Activated CD4-positive, alpha-beta T cell treated with anti-CD3 and anti-CD28 coated beads, Interleukin-2, amount 10 ng/mL, durations not matched to agents 7 days and 5 days (primary cell): ENCODE results near the gene PFDN6. TPM values are rescaled to one million over a fixed set of nuclear protein-coding genes. Genes with fewer than 3 reads are reported as not detected.

ENCODE experiments used
- CTCF ChIA-PET: fragments of 350-600 bp; sonication (Branson Sonifier 250); formaldehyde crosslinking; loops from one replicate; lab custom pipeline; 2021; ENCODE audit warnings: antibody characterized with exemption; lab: Charles Lee
- POLR2A ChIA-PET: fragments of 350-600 bp; sonication (Branson Sonifier 250); formaldehyde crosslinking; loops from one replicate; lab custom pipeline; 2021; ENCODE audit warnings: antibody characterized with exemption; lab: Charles Lee
- DNase-seq: peaks from one replicate; pipeline ENCODE4 v3.0.0-alpha.2; 2020
- H3K27ac Mint-ChIP-seq: one replicate; pipeline ENCODE4 v1.8.0; 2021; ENCODE audit warnings: mild to moderate bottlenecking, moderate library complexity, mixed read lengths
- H3K27me3 Mint-ChIP-seq: one replicate; pipeline ENCODE4 v1.8.0; 2021; ENCODE audit warnings: mixed read lengths
- H3K36me3 Mint-ChIP-seq: one replicate; pipeline ENCODE4 v1.8.0; 2021; ENCODE audit warnings: low read depth, mixed read lengths
- H3K4me1 Mint-ChIP-seq: one replicate; pipeline ENCODE4 v1.8.0; 2021; ENCODE audit warnings: mixed read lengths
- H3K4me3 Mint-ChIP-seq: one replicate; pipeline ENCODE4 v1.8.0; 2021; ENCODE audit warnings: mild to moderate bottlenecking, moderate library complexity, mixed read lengths
- H3K9me3 Mint-ChIP-seq: one replicate; pipeline ENCODE4 v1.8.0; 2021; ENCODE audit warnings: mixed read lengths
- total RNA-seq, 2 experiments: library from RNA; stranded (reverse); gene quantifications; one replicate each; pipeline ENCODE4 v1.2.3, GENCODE V29; 2021

Gene PFDN6
- total RNA-seq, 2 experiments from 2014 or later: 57.0 to 67.2 TPM

DNA sequence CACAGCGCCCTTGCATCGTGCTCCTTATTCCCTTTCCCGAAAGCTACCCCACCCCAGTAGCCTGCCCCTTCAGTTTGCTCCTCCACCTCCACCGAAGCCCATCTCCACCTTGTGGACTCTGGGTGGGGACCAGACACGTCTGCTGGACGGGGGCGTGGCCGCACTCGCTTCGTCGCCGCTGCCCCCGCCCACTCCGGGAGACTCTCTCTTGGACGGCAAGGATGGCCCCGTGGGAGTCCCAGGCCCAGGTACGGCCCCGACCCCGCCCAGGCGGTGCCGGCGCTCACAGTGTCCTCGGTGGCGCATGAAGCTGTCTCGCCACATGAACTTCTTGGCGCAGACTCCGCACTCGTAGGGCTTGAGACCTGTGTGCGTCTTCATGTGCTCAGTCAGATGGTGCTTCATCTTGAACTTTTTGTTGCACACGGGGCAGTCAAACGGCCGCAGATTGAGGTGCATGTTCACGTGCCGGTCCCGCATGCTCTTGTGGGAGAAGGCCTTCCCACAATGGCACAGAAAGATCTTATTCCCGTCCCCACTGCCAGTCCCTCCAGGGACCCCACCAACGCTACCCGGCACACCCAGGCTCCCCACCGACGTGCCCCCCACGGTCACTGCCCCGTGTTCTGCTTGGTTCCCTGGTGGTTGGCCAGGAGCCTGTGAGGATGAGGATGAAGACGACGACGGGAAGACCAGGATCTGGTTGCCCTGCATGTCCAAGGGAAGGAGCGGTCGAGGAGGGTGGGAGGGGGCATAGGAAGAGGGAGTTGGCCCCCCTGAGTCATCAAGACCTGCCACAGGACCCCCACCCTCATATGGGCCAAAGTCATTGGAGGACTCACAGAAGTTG is 25.8 kb downstream of the PFDN6 start:
- Mint-ChIP-seq H3K4me1 (peaks cover 70% of the 10 kb centered on the region), H3K4me3 (peak overlapping the region; percentile 99), H3K36me3 (peaks cover 58% of the 10 kb centered on the region), H3K27ac (peak overlapping the region; percentile 96), H3K27me3 (no peaks in the 10 kb centered on the region), H3K9me3 (no peaks in the 10 kb centered on the region)
- DNase-seq: no peak
- CTCF ChIA-PET: interaction anchor here (2.4 kb wide), 1 partner anchor 16 kb away, joined by 5 read pairs; the partner anchor contains the start of gene RGL2
- POLR2A ChIA-PET: no interaction called here

DNA sequence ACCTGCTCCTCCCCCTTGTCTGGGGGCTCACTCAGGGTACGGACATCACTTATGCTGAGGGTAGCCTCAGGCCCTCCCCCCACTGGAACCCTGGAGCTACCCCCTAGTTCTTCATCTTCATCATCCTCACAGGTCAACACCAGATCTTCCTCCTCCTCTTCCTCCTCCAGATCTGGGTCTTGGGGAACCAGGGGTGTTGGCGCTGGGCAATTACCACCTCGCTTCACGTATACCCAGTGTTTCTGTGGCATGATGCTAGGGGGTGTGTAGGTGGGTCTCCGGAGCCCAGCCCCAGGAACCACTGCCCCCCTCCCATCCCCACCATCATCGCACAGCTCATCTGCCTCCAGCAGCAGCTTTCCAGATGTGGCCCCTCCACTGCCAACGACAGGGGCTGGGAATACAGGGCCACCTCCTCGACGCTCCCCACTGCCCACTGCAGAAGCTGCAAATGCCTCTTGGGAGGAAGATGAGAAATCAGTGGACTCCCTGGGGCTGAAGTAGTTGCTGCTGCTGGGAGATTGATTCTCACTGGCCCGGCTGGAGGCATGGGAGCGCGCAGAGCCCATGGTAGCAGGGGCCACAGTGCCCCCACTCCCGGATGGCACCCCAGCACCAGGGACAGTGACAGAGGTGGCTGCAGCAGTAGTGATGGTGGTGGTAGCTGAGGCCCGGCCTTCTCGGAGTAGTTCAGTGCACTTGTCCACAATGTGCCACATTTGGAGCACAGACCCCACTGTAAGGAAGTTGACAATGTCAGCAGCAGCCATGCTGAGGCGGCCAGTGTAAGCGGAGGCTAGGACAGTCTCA is 26.6 kb downstream of the PFDN6 start:
- peak overlapping the region; percentile 99 for H3K4me3 Mint-ChIP-seq
- H3K36me3 Mint-ChIP-seq: peaks cover 62% of the 10 kb centered on the region
- no peak for DNase-seq
- ChIA-PET CTCF (interaction anchor here (2.4 to 2.5 kb wide), 2 partner anchors 17 to 27 kb away, joined by 5 to 8 read pairs; partner anchors contain the start of genes PFDN6, RGL2 and WDR46), POLR2A (no interaction called here)
- no peaks in the 10 kb centered on the region for H3K27me3 Mint-ChIP-seq
- H3K9me3 Mint-ChIP-seq: no peaks in the 10 kb centered on the region
- peaks cover 75% of the 10 kb centered on the region for H3K4me1 Mint-ChIP-seq
- H3K27ac Mint-ChIP-seq: peak overlapping the region; percentile 67

GRCh38 chr6:33316603-33317418 is 27.4 kb downstream of the PFDN6 start:
- Mint-ChIP-seq H3K9me3 (no peaks in the 10 kb centered on the region), H3K36me3 (peaks cover 66% of the 10 kb centered on the region), H3K27me3 (no peaks in the 10 kb centered on the region), H3K4me1 (peaks cover 79% of the 10 kb centered on the region), H3K27ac (peak overlapping the region; percentile 67), H3K4me3 (peak overlapping the region; percentile 99)
- ChIA-PET CTCF (interaction anchor here (1.1 to 2.5 kb wide), 4 partner anchors 18 to 28 kb away, joined by 4 to 8 read pairs (median 4); partner anchors contain the start of genes PFDN6, RGL2 and WDR46), POLR2A (no interaction called here)
- no peak for DNase-seq

DNA sequence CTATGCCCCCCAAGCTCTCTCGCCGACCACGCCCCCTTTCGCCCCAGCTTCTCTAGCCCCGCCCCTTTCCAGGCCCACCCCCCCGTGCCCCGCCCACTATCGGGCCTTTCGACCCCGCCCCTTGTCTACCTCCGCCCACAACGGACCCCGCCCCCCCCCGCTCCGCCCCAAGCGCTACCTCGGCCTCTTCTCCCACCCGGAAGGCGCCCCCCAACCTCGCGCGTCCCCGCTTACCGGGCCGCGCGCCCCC is 27.9 kb downstream of the PFDN6 start:
- Mint-ChIP-seq H3K4me3 (peak overlapping the region; percentile 99), H3K4me1 (peaks cover 78% of the 10 kb centered on the region), H3K27me3 (no peaks in the 10 kb centered on the region), H3K27ac (peak overlapping the region; percentile 65), H3K9me3 (no peaks in the 10 kb centered on the region), H3K36me3 (peaks cover 66% of the 10 kb centered on the region)
- POLR2A ChIA-PET: no interaction called here
- CTCF ChIA-PET: interaction anchor here (0.6 to 2.5 kb wide), 5 partner anchors 18 to 122 kb away, joined by 4 to 11 read pairs (median 4); partner anchors contain the start of genes PFDN6 and WDR46
- DNase-seq: no peak

GRCh38 chr6:33317669-33318425 is 28.4 kb downstream of the PFDN6 start, which contains the start of gene ZBTB22:
TSS of gene ZBTB22 (minus strand) at chr6:33317744. CDS start at chr6:33316916, 828 bp downstream.
- H3K4me3 Mint-ChIP-seq: peak within 1 kb of the TSS; percentile 99
- H3K36me3 Mint-ChIP-seq: peaks cover 65% of the 10 kb centered on the region
- H3K9me3 Mint-ChIP-seq: no peaks in the 10 kb centered on the region
- peak within 1 kb of the TSS; percentile 96 for H3K27ac Mint-ChIP-seq
- no peaks in the 10 kb centered on the region for H3K27me3 Mint-ChIP-seq
- ChIA-PET POLR2A (interaction anchor here (0.7 kb wide), 1 partner anchor 61 kb away, joined by 3 read pairs; no protein-coding TSS in a partner anchor), CTCF (interaction anchor here (0.6 to 2.5 kb wide), 10 partner anchors 11 to 479 kb away, joined by 3 to 11 read pairs (median 4); partner anchors contain the start of genes B3GALT4, PFDN6, TAP2 and WDR46)
- peaks cover 74% of the 10 kb centered on the region for H3K4me1 Mint-ChIP-seq
- peak; percentile 98 for DNase-seq

- no peaks in the 10 kb centered on the region for H3K27me3 Mint-ChIP-seq
- POLR2A ChIA-PET: interaction anchor here (0.6 to 0.7 kb wide), 2 partner anchors 61 to 469 kb away, joined by 3 read pairs; no protein-coding TSS in a partner anchor
- H3K27ac Mint-ChIP-seq: peak overlapping the region; percentile 96
- H3K36me3 Mint-ChIP-seq: peaks cover 58% of the 10 kb centered on the region
- H3K9me3 Mint-ChIP-seq: no peaks in the 10 kb centered on the region
- H3K4me3 Mint-ChIP-seq: peak overlapping the region; percentile 99
- no peak for DNase-seq
- H3K4me1 Mint-ChIP-seq: peaks cover 75% of the 10 kb centered on the region
- CTCF ChIA-PET: interaction anchor here (0.6 to 2.5 kb wide), 7 partner anchors 11 to 480 kb away, joined by 3 to 11 read pairs (median 4); partner anchors contain the start of genes B3GALT4, PFDN6, TAP2 and WDR46
These were observed 29.1 kb downstream of the PFDN6 start for GRCh38 chr6:33318426-33319073.

- H3K9me3 Mint-ChIP-seq: no peaks in the 10 kb centered on the region
- no peak for DNase-seq
- H3K4me1 Mint-ChIP-seq: peaks cover 77% of the 10 kb centered on the region
- H3K27ac Mint-ChIP-seq: peak overlapping the region; percentile 19
- H3K27me3 Mint-ChIP-seq: no peaks in the 10 kb centered on the region
- CTCF ChIA-PET: no interaction called here
- peaks cover 56% of the 10 kb centered on the region for H3K36me3 Mint-ChIP-seq
- H3K4me3 Mint-ChIP-seq: peak overlapping the region; percentile 99
- POLR2A ChIA-PET: no interaction called here
These were observed 30.5 kb downstream of the PFDN6 start for GRCh38 chr6:33319939-33320314.

DNA sequence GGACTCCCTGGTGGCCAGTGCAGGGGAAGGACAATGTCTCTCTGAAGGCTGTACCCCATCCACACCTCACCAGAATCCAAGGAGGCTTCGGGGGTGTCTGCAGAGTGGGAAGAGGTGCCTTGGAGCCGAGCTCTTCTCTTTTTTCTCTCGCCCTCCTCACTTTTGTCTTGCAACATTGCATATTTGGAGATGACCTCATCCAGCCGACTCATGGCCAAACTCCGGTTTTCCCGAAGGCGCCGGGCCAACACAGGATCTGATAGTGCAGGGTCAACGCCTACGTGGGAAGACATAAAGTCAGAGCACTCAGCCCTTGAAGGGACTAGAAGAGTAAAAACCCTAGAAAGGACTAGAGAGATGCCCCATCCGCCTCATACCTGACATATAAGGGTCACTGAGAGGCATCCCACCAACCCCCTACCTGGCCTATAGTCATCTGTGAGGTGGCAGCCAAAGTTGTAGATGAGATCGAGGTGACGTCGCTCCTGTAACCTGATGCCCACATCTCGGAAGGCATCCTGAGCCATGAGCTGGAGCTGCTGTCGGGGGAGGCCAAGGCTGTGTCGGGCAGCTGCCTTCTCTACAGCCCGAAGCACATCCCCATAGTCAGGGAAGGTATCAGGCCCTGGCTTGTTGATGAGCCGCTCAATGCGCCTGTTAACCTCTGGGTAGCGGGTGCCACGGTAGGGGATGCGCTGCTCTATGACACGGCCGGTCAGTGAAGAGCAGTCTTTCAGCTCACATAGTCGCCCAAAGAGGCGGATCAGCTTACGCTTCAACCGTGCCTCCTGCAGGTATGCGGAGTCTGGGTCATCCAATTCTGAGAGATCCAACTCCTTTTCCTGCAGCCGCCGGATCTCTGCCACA is 31.1 kb downstream of the PFDN6 start:
- DNase-seq: no peak
- Mint-ChIP-seq H3K36me3 (peaks cover 54% of the 10 kb centered on the region), H3K4me3 (peak overlapping the region; percentile 98), H3K9me3 (no peaks in the 10 kb centered on the region), H3K27me3 (no peaks in the 10 kb centered on the region), H3K4me1 (peaks cover 71% of the 10 kb centered on the region), H3K27ac (peak overlapping the region; percentile 14)
- ChIA-PET CTCF (no interaction called here), POLR2A (no interaction called here)

GRCh38 chr6:33321227-33321626 is 31.8 kb downstream of the PFDN6 start:
- Mint-ChIP-seq H3K9me3 (no peaks in the 10 kb centered on the region), H3K4me1 (peaks cover 64% of the 10 kb centered on the region), H3K36me3 (peaks cover 49% of the 10 kb centered on the region), H3K27ac (peak overlapping the region; percentile 76), H3K27me3 (no peaks in the 10 kb centered on the region), H3K4me3 (peak overlapping the region; percentile 98)
- ChIA-PET CTCF (no interaction called here), POLR2A (no interaction called here)
- DNase-seq: no peak

GRCh38 chr6:33323623-33323948 is 34.2 kb downstream of the PFDN6 start:
- H3K4me1 Mint-ChIP-seq: peaks cover 47% of the 10 kb centered on the region
- POLR2A ChIA-PET: interaction anchor here (0.6 to 1.0 kb wide), 2 partner anchors 11 to 24 kb away, joined by 3 read pairs; no protein-coding TSS in a partner anchor
- DNase-seq: no peak

More at GRCh38 chr6:33323623-33323948, 34.2 kb downstream of the PFDN6 start:
- H3K36me3 Mint-ChIP-seq: peaks cover 41% of the 10 kb centered on the region
- peak overlapping the region; percentile 98 for H3K4me3 Mint-ChIP-seq
- CTCF ChIA-PET: interaction anchor here (0.8 to 1.2 kb wide), 4 partner anchors 12 to 162 kb away, joined by 3 to 5 read pairs (median 3); no protein-coding TSS in a partner anchor
- peak overlapping the region; percentile 98 for H3K27ac Mint-ChIP-seq
- no peaks in the 10 kb centered on the region for H3K27me3 Mint-ChIP-seq
- no peaks in the 10 kb centered on the region for H3K9me3 Mint-ChIP-seq
